GM18499 (cell line): ENCODE measurements around the gene HS3ST2.

Experiments
- ATAC-seq: cut with Tn5 transposase; IDR thresholded peaks from one replicate; pipeline ENCODE4 v1.9.1; 2021; ENCODE audit warnings: moderate number of reproducible peaks; ENCODE audit not compliant: insufficient read depth, unreplicated experiment

Gene HS3ST2

GRCh38 chr16:22813948-22814710 lies at the start of gene HS3ST2:
HS3ST2 (plus strand) TSS chr16:22814162; CDS start chr16:22814611, 449 bp downstream.
- ATAC-seq: no peak

GRCh38 chr16:22764662-22765327 lies 49.2 kb upstream of the HS3ST2 start:
- ATAC-seq: no peak

- ATAC-seq: no peak
Observed at GRCh38 chr16:22765479-22765878, 48.5 kb upstream of the HS3ST2 start.

GRCh38 chr16:22770866-22771265 lies 43.1 kb upstream of the HS3ST2 start:
- ATAC-seq: no peak

- no peak for ATAC-seq
Observed at GRCh38 chr16:22771551-22771950, 42.4 kb upstream of the HS3ST2 start.

GRCh38 chr16:22775220-22775922 lies 38.6 kb upstream of the HS3ST2 start:
- ATAC-seq: no peak

- ATAC-seq: no peak
Observed at GRCh38 chr16:22781480-22781879, 32.5 kb upstream of the HS3ST2 start.

GRCh38 chr16:22782314-22782713 lies 31.6 kb upstream of the HS3ST2 start:
- ATAC-seq: no peak

GRCh38 chr16:22784690-22785214 lies 29.2 kb upstream of the HS3ST2 start:
- ATAC-seq: no peak

GRCh38 chr16:22785552-22785951 lies 28.4 kb upstream of the HS3ST2 start:
- no peak for ATAC-seq

- no peak for ATAC-seq
Observed at GRCh38 chr16:22786284-22786683, 27.7 kb upstream of the HS3ST2 start.

- ATAC-seq: no peak
Observed at GRCh38 chr16:22786691-22787090, 27.3 kb upstream of the HS3ST2 start.

GRCh38 chr16:22787466-22788192 lies 26.3 kb upstream of the HS3ST2 start:
- ATAC-seq: no peak

GRCh38 chr16:22788193-22788530 lies 25.8 kb upstream of the HS3ST2 start:
- ATAC-seq: no peak

GRCh38 chr16:22789281-22789945 lies 24.5 kb upstream of the HS3ST2 start:
- ATAC-seq: no peak

- ATAC-seq: no peak
Observed at GRCh38 chr16:22797551-22797950, 16.4 kb upstream of the HS3ST2 start.

GRCh38 chr16:22799113-22799512 lies 14.8 kb upstream of the HS3ST2 start:
- no peak for ATAC-seq

- ATAC-seq: no peak
Observed at GRCh38 chr16:22804893-22805292, 9.1 kb upstream of the HS3ST2 start.

GRCh38 chr16:22805326-22805725 lies 8.6 kb upstream of the HS3ST2 start:
- ATAC-seq: no peak

- ATAC-seq: no peak
Observed at GRCh38 chr16:22806811-22807210, 7.2 kb upstream of the HS3ST2 start.
